Stomach smooth muscle (tissue), 2 donors: Measurements from ENCODE around the gene P2RY13.
A peak's percentile ranks its signal among the peaks of the same experiment; 100 is the strongest.

Experiments
- H3K27ac ChIP-seq: one replicate; pipeline ENCODE4 v1.7.0; 2013; ENCODE audit warnings: mild to moderate bottlenecking, low read length, inconsistent platforms
- H3K27me3 ChIP-seq, 2 donors: one replicate each; pipeline ENCODE4 v1.7.0; 2013; ENCODE audit warnings: low read length in 2 of 2; ENCODE audit not compliant: insufficient read depth in 2 of 2, control insufficient read depth in 1 of 2
- H3K36me3 ChIP-seq, 2 donors: one replicate each; pipeline ENCODE4 v1.7.0; 2013; ENCODE audit warnings: low read length in 2 of 2; ENCODE audit not compliant: control insufficient read depth in 2 of 2, insufficient read depth in 2 of 2
- H3K4me1 ChIP-seq: one replicate; pipeline ENCODE4 v1.7.0; 2013; ENCODE audit warnings: low read length; ENCODE audit not compliant: control insufficient read depth, insufficient read depth
- H3K4me3 ChIP-seq, 2 donors: one replicate each; pipeline ENCODE4 v1.7.0; 2013; ENCODE audit warnings: low read length in 2 of 2
- H3K9ac ChIP-seq, 2 donors: one replicate each; pipeline ENCODE4 v1.7.0; 2013; ENCODE audit warnings: low read length in 2 of 2, mild to moderate bottlenecking in 1 of 2
- H3K9me3 ChIP-seq, 2 donors: one replicate each; pipeline ENCODE4 v1.7.0; 2013; ENCODE audit warnings: low read length in 2 of 2; ENCODE audit not compliant: control insufficient read depth in 2 of 2
- donor health status: healthy.
- donor health status: Pancreatic carcinoma.

P2RY13 gene

DNA sequence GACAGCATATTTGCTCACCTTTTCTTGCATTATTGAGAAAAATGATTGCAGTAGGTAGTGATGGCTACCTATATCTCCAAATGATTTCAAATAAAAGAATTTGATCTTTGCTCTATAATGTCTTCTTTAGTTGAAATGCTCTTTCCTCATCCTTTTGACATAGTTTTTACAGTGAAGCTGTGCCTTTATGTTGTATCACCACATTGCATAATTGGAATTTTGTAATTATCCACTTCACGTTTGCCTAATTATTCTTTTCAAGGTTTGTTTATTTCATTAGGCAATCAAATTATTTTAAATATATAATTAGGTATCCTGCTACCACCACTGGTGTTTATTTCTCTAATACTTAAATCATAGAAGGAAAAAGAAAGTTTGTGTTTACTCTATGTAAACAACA lies 21.3 kb upstream of the P2RY13 start:
- no peak overlapping the region for H3K4me3 ChIP-seq
- no peak overlapping the region for H3K9ac ChIP-seq
- no peaks in the 10 kb centered on the region for H3K4me1 ChIP-seq
- no peaks in the 10 kb centered on the region for H3K9me3 ChIP-seq
- H3K27ac ChIP-seq = no peak overlapping the region
- no peaks in the 10 kb centered on the region for H3K36me3 ChIP-seq
- H3K27me3 ChIP-seq = no peaks in the 10 kb centered on the region

DNA sequence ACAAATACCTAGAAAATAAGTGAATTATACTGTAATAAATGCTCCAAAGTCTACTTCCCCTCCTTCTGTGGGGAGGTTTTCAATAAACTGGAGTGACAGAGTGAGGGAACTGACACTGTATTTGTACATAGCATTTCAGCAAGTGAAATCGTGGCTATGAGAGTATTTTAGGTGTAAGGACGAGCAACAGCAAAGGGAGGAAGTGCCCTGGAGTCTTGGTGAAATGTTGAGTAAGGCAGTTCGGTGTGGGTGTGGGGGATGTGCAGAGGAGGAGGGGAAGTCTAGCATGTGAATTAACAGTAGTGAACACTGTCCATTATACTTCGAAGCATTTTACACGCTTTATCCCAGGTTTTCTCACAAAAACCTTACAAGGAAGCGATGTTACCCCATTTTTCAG lies 18.1 kb upstream of the P2RY13 start:
- no peak overlapping the region for H3K9ac ChIP-seq
- H3K27ac ChIP-seq = no peak overlapping the region
- no peaks in the 10 kb centered on the region for H3K27me3 ChIP-seq
- no peak overlapping the region for H3K4me3 ChIP-seq
- H3K9me3 ChIP-seq = no peaks in the 10 kb centered on the region
- no peaks in the 10 kb centered on the region for H3K36me3 ChIP-seq
- H3K4me1 ChIP-seq = no peaks in the 10 kb centered on the region

DNA sequence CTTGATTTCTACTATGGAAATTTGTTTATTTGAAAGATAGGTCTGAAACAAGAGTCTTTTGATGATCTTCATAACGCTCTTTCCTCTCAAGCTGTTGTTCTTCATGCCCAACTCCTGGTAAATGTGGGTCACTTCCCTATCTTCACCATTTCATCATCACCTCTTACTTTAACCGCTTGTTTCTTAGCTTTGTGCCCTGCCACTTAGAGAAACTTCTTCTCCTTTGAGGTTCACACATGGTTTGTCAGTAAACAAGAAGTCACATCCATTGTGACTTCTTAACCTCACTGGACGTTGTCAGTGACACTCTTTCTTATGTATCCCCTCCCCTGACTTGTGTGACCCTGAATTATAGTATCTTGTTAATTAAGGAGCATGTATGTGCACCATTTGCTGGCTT lies 16.9 kb upstream of the P2RY13 start:
- no peaks in the 10 kb centered on the region for H3K27me3 ChIP-seq
- no peaks in the 10 kb centered on the region for H3K4me1 ChIP-seq
- H3K9me3 ChIP-seq = no peaks in the 10 kb centered on the region
- H3K36me3 ChIP-seq = no peaks in the 10 kb centered on the region
- peak overlapping the region in 1 of 2 donors; percentile 22 for H3K4me3 ChIP-seq
- H3K9ac ChIP-seq = no peak overlapping the region
- H3K27ac ChIP-seq = no peak overlapping the region

GRCh38 chr3:151345859-151346258 lies 16.5 kb upstream of the P2RY13 start:
- no peak overlapping the region for H3K27ac ChIP-seq
- no peaks in the 10 kb centered on the region for H3K9me3 ChIP-seq
- H3K9ac ChIP-seq = no peak overlapping the region
- no peaks in the 10 kb centered on the region for H3K36me3 ChIP-seq
- no peaks in the 10 kb centered on the region for H3K4me1 ChIP-seq
- H3K27me3 ChIP-seq = no peaks in the 10 kb centered on the region
- H3K4me3 ChIP-seq = peak overlapping the region; percentile 22 to 23

DNA sequence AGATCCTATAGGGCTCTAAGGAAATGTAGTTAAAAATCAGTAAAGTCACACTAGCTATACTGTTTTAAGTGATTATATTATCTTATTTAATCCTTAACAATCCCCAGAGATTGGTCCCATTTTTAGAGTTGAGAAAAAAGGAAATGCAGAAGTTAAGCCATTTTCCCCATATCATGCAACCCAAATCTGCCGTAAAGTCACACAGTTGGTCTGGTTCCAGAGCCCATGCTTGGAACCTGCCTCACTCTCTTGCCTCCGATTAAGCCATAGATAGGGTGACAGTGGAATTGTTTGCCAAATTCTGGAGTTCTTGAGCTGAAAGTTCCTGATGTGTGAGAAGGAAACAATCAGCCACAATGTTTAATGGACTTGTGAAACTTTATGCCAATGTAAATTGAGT lies 2.3 kb upstream of the P2RY13 start:
- Histone ChIP-seq H3K9ac (no peak overlapping the region), H3K4me1 (no peaks in the 10 kb centered on the region), H3K27me3 (no peaks in the 10 kb centered on the region), H3K4me3 (no peak overlapping the region), H3K36me3 (no peaks in the 10 kb centered on the region), H3K27ac (no peak overlapping the region), H3K9me3 (no peaks in the 10 kb centered on the region)

- H3K27ac ChIP-seq = no peak overlapping the region
- H3K4me3 ChIP-seq = no peak overlapping the region
- H3K9ac ChIP-seq = no peak overlapping the region
- H3K4me1 ChIP-seq = no peaks in the 10 kb centered on the region
- H3K27me3 ChIP-seq = no peaks in the 10 kb centered on the region
- no peaks in the 10 kb centered on the region for H3K36me3 ChIP-seq
- H3K9me3 ChIP-seq = no peaks in the 10 kb centered on the region
Observed at GRCh38 chr3:151330899-151331298, 1.6 kb upstream of the P2RY13 start.

DNA sequence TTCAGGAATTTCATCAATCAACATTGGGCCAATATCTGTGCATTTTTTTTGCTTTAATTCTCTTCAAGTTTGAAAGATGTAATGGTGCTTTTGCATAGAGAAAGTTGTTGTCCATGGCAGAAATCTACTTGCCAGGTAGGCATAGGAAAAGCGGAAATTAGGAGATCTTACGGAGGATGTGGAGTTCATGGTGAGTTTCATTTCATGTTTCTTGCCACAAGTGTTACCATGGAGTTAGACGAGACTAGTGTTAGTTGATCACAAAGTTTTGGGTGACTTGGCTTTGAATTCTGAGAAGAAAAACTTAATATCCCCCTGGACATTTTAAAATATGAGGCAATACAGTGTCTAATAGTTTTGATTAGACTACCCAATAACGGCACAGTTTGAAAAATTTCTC lies 1.0 kb upstream of the P2RY13 start:
- H3K36me3 ChIP-seq = no peaks in the 10 kb centered on the region
- H3K9me3 ChIP-seq = no peaks in the 10 kb centered on the region
- no peak overlapping the region for H3K4me3 ChIP-seq
- no peaks in the 10 kb centered on the region for H3K27me3 ChIP-seq
- H3K27ac ChIP-seq = no peak overlapping the region
- H3K9ac ChIP-seq = no peak overlapping the region
- no peaks in the 10 kb centered on the region for H3K4me1 ChIP-seq

DNA sequence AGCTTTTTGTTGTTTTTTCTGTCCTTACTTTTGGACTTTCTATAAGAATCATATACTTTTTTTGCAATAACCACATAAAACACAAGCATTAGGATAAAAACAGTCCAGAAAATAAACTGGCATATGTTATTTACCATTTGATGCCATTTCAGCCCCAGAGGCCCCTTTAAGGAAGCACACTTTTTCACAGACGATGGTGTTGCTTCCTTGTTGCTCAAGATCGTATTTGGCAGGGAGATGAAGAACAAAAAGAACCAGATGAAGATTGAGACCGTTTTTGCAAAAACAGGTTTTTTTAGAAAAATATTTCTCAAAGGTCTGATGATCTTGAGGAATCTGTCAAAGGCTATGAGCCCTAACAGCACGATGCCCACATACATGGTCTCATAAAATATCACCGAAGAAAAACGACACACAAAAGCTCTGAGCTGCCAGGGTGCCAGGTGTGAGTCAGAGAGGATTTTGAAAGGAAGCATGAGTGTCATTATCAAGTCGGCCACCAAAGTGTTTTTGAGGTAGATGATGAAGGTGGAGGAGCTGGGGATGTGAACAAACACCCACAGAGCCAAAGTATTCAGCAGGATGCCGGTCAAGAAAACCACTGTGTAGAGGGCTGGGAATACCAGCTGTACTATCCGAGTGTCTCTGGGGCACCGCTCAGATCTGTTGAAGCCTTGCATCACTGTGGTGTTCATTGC lies 902 bp downstream of the P2RY13 start:
- Histone ChIP-seq H3K4me1 (no peaks in the 10 kb centered on the region), H3K36me3 (no peaks in the 10 kb centered on the region), H3K9me3 (no peaks in the 10 kb centered on the region), H3K27ac (no peak overlapping the region), H3K9ac (no peak overlapping the region), H3K4me3 (no peak overlapping the region), H3K27me3 (no peaks in the 10 kb centered on the region)

- Histone ChIP-seq H3K4me3 (no peak overlapping the region), H3K9me3 (no peaks in the 10 kb centered on the region), H3K4me1 (no peaks in the 10 kb centered on the region), H3K36me3 (no peaks in the 10 kb centered on the region), H3K27ac (no peak overlapping the region), H3K9ac (no peak overlapping the region), H3K27me3 (no peaks in the 10 kb centered on the region)
Observed at GRCh38 chr3:151327571-151328198, 1.7 kb downstream of the P2RY13 start.

DNA sequence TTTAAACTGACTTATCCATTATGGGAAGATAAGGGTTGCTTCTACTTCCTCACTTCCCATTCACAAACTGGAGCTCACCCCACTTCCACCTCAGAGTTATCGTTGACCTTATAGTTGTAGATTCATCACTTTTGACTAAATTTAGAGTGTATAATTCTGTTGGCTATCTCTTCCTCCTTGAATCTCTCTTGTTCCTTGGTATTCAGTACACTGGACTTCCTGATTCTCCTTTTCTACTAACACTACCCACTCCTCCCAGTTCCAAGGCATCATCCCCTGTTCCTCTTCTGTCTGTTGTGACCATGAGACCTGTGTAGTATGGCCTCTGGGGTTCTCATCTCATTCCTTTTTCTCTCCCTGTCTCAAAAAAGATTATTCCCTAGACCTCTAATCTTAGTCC lies 6.8 kb downstream of the P2RY13 start:
- no peaks in the 10 kb centered on the region for H3K4me1 ChIP-seq
- no peaks in the 10 kb centered on the region for H3K36me3 ChIP-seq
- no peaks in the 10 kb centered on the region for H3K9me3 ChIP-seq
- no peak overlapping the region for H3K27ac ChIP-seq
- no peak overlapping the region for H3K9ac ChIP-seq
- no peak overlapping the region for H3K4me3 ChIP-seq
- H3K27me3 ChIP-seq = no peaks in the 10 kb centered on the region

GRCh38 chr3:151321526-151321925 lies 7.8 kb downstream of the P2RY13 start:
- no peak overlapping the region for H3K9ac ChIP-seq
- H3K36me3 ChIP-seq = no peaks in the 10 kb centered on the region
- H3K4me1 ChIP-seq = no peaks in the 10 kb centered on the region
- H3K9me3 ChIP-seq = no peaks in the 10 kb centered on the region
- H3K27me3 ChIP-seq = no peaks in the 10 kb centered on the region
- no peak overlapping the region for H3K4me3 ChIP-seq
- H3K27ac ChIP-seq = no peak overlapping the region
